PC-9 (cell line): ENCODE results near the gene MBD4.

Experiments
- CTCF ChIP-seq: fragments of 200-600 bp; sonication (generic); conservative IDR thresholded peaks from 2 replicates; pipeline ENCODE4 v1.6.1; 2017; ENCODE audit warnings: mixed run types, antibody characterized with exemption, mild to moderate bottlenecking, moderate library complexity
- EZH2 ChIP-seq: fragments of 200-600 bp; sonication (generic); IDR thresholded peaks from 2 replicates; pipeline ENCODE4 v1.8.0; 2017; ENCODE audit warnings: antibody characterized with exemption, low read depth

DNA sequence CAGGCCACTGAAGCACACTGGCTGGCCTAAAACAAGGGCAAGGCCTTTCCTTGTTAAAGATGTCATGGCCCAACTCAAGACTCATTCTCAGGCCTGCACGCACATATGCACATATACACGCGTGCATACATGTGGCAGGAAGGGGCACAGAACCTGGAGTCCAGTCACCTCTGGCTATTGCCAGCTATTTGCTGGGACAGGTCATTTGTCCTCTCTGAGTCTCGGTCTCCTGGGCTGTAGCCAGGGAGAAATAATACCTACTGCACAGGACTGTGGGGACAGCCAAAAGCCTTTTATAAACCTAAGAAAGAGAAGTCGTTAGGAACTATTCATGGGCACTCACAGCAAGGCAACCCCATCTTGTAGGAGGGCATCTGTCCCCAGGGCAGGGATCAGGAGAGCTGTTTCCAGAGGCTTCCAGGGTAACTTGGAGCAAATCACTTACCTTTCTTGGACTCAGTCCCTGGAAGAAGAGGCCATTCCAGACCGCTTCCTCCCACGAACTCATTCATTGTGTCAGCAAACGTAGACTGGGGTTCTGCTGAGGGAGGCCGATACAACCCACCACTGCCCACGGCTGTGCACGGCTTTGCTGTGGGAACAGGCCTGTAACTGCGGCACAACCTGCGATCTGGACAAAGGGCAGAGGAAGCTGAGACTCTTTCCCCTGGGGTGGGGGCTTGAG lies 47.6 kb upstream of the MBD4 start:
- no peak for TF ChIP-seq CTCF
- no peak for TF ChIP-seq EZH2
